ES-I3 (cell line): ENCODE results near the gene TAF1B.
A peak's percentile ranks its signal among the peaks of the same experiment; 100 is the strongest.

Experiments used
- H3K36me3 ChIP-seq: 2 replicates; pipeline ENCODE4 v1.6.1; 2013; ENCODE audit warnings: mild to moderate bottlenecking, low read length, control low read depth, moderate library complexity; ENCODE audit not compliant: insufficient read depth
- H3K4me1 ChIP-seq: 2 replicates; pipeline ENCODE4 v1.6.1; 2013; ENCODE audit warnings: mild to moderate bottlenecking, control low read depth, low read length; ENCODE audit not compliant: insufficient read depth
- H3K9ac ChIP-seq: 2 replicates; pipeline ENCODE4 v1.6.1; 2013; ENCODE audit warnings: low read depth, mild to moderate bottlenecking, low read length, moderate library complexity
- H3K9me3 ChIP-seq: 2 replicates; pipeline ENCODE4 v1.6.1; 2013; ENCODE audit warnings: mild to moderate bottlenecking, low read length, moderate library complexity; ENCODE audit not compliant: control insufficient read depth, insufficient read depth

Gene TAF1B

GRCh38 chr2:9939587-9940485, 96.6 kb downstream of the TAF1B start:
- Histone ChIP-seq H3K4me1 (peaks cover 10% of the 10 kb centered on the region; the same call in 1 of the 2 replicates), H3K9me3 (no peaks in the 10 kb centered on the region), H3K9ac (no peak overlapping the region), H3K36me3 (no peaks in the 10 kb centered on the region)

GRCh38 chr2:9941196-9941995, 98.1 kb downstream of the TAF1B start:
- no peak overlapping the region for H3K9ac ChIP-seq
- no peaks in the 10 kb centered on the region for H3K9me3 ChIP-seq
- H3K36me3 ChIP-seq, result no peaks in the 10 kb centered on the region
- peaks cover 10% of the 10 kb centered on the region; the same call in 1 of the 2 replicates for H3K4me1 ChIP-seq

GRCh38 chr2:9941996-9942390, 98.7 kb downstream of the TAF1B start:
- Histone ChIP-seq H3K36me3 (no peaks in the 10 kb centered on the region), H3K9ac (no peak overlapping the region), H3K4me1 (peaks cover 10% of the 10 kb centered on the region; the same call in 1 of the 2 replicates), H3K9me3 (no peaks in the 10 kb centered on the region)

GRCh38 chr2:9944330-9944758, 101.1 kb downstream of the TAF1B start:
- H3K9ac ChIP-seq, result no peak overlapping the region
- no peaks in the 10 kb centered on the region for H3K9me3 ChIP-seq
- H3K4me1 ChIP-seq, result peaks cover 10% of the 10 kb centered on the region; the same call in 1 of the 2 replicates

GRCh38 chr2:9945596-9945995, 102.3 kb downstream of the TAF1B start:
- H3K9me3 ChIP-seq, result no peaks in the 10 kb centered on the region
- H3K36me3 ChIP-seq, result no peaks in the 10 kb centered on the region
- no peak overlapping the region for H3K9ac ChIP-seq
- H3K4me1 ChIP-seq, result peaks cover 10% of the 10 kb centered on the region; the same call in 1 of the 2 replicates

More at GRCh38 chr2:9944330-9944758, 101.1 kb downstream of the TAF1B start:
- H3K36me3 ChIP-seq, result no peaks in the 10 kb centered on the region

- Histone ChIP-seq H3K9me3 (no peaks in the 10 kb centered on the region), H3K4me1 (peaks cover 7% of the 10 kb centered on the region; the same call in 1 of the 2 replicates), H3K9ac (no peak overlapping the region), H3K36me3 (no peaks in the 10 kb centered on the region)
Measured at GRCh38 chr2:9946076-9946475, 102.8 kb downstream of the TAF1B start.

- H3K36me3 ChIP-seq, result no peaks in the 10 kb centered on the region
- H3K4me1 ChIP-seq, result no peaks in the 10 kb centered on the region
- no peak overlapping the region for H3K9ac ChIP-seq
- no peaks in the 10 kb centered on the region for H3K9me3 ChIP-seq
Measured at GRCh38 chr2:9946818-9947217, 103.5 kb downstream of the TAF1B start.

- Histone ChIP-seq H3K36me3 (no peaks in the 10 kb centered on the region), H3K9me3 (no peaks in the 10 kb centered on the region), H3K9ac (no peak overlapping the region), H3K4me1 (no peaks in the 10 kb centered on the region)
Measured at GRCh38 chr2:9948721-9949120, 105.4 kb downstream of the TAF1B start.

- no peaks in the 10 kb centered on the region for H3K36me3 ChIP-seq
- no peak overlapping the region for H3K9ac ChIP-seq
- H3K9me3 ChIP-seq, result no peaks in the 10 kb centered on the region
- no peaks in the 10 kb centered on the region for H3K4me1 ChIP-seq
Measured at GRCh38 chr2:9949239-9949991, 106.1 kb downstream of the TAF1B start.

GRCh38 chr2:9949992-9950520, 106.8 kb downstream of the TAF1B start:
- Histone ChIP-seq H3K9me3 (no peaks in the 10 kb centered on the region), H3K9ac (peak overlapping the region; percentile 83; the same call in 1 of the 2 replicates)

GRCh38 chr2:9950521-9951271, 107.4 kb downstream of the TAF1B start:
- Histone ChIP-seq H3K9ac (peak overlapping the region; percentile 83), H3K9me3 (no peaks in the 10 kb centered on the region), H3K4me1 (no peaks in the 10 kb centered on the region), H3K36me3 (no peaks in the 10 kb centered on the region)

More at GRCh38 chr2:9949992-9950520, 106.8 kb downstream of the TAF1B start:
- no peaks in the 10 kb centered on the region for H3K36me3 ChIP-seq
- no peaks in the 10 kb centered on the region for H3K4me1 ChIP-seq

- Histone ChIP-seq H3K9me3 (no peaks in the 10 kb centered on the region), H3K4me1 (no peaks in the 10 kb centered on the region), H3K9ac (peak overlapping the region; percentile 83; the same call in 1 of the 2 replicates), H3K36me3 (no peaks in the 10 kb centered on the region)
Measured at GRCh38 chr2:9951272-9951521, 107.9 kb downstream of the TAF1B start.

- H3K9me3 ChIP-seq, result no peaks in the 10 kb centered on the region
- H3K36me3 ChIP-seq, result no peaks in the 10 kb centered on the region
- H3K9ac ChIP-seq, result peak within 1 kb of the TSS; percentile 83
- no peaks in the 10 kb centered on the region for H3K4me1 ChIP-seq
Measured at GRCh38 chr2:9951522-9952285, 108.4 kb downstream of the TAF1B start, which contains the start of gene GRHL1. TSS of gene GRHL1 (plus strand) at chr2:9951693. CDS start at chr2:9951834, 141 bp downstream.
